Thyroid gland (tissue), 4 donors: Measurements from ENCODE around the gene SRSF3. TPM values are rescaled to one million over a fixed set of nuclear protein-coding genes. Genes with fewer than 3 reads are reported as not detected.
"Not testable (repeated sequence)": the region's sequence is repeated elsewhere in the genome, so short reads cannot be mapped to it uniquely, and the experiment has no call there.

Experiments used
- DNase-seq, 2 donors: peaks; one replicate each; pipeline ENCODE4 v3.0.0-alpha.2; 2019
- H3K27ac ChIP-seq, 3 donors: fragments of 200-600 bp; sonication (generic); 1 replicate in 2 of 3; 2 replicates in 1 of 3; pipeline ENCODE4 v1.5.1; 2016 to 2019; ENCODE audit warnings: mild to moderate bottlenecking in 1 of 3, moderate library complexity in 1 of 3
- H3K27me3 ChIP-seq: fragments of 200-600 bp; sonication (generic); one replicate; pipeline ENCODE4 v1.5.1; 2019
- H3K36me3 ChIP-seq, 2 donors: fragments of 200-600 bp; sonication (generic); one replicate each; pipeline ENCODE4 v1.5.1; 2016 to 2019
- H3K4me1 ChIP-seq, 2 donors: fragments of 200-600 bp; sonication (generic); one replicate each; pipeline ENCODE4 v1.5.1; 2017 to 2019
- H3K4me3 ChIP-seq, 3 donors: fragments of 200-600 bp; sonication (generic); replicated peaks in 1 of 3; 1 replicate in 2 of 3; 2 replicates in 1 of 3; pipeline ENCODE4 v1.5.1; 2016; ENCODE audit warnings: mild to moderate bottlenecking in 1 of 3
- H3K9me3 ChIP-seq: fragments of 200-600 bp; sonication (generic); one replicate; pipeline ENCODE4 v1.5.1; 2017
- POLR2A ChIP-seq, 2 donors: fragments of 450-650 bp; IDR thresholded peaks; one replicate each; pipeline ENCODE4 v1.6.1; 2017; ENCODE audit warnings: antibody characterized with exemption in 2 of 2, mild to moderate bottlenecking in 2 of 2, moderate library complexity in 1 of 2
- WGBS, 2 donors: methylation state at CpG; one replicate each; pipeline ENCODE4 v1.1.5; 2017; 5-methylcytosine and 5-hydroxymethylcytosine counted together
- intact Hi-C: fragments of 100-400 bp; cut with DNase I; formaldehyde crosslinking; loops from one replicate; pipeline ENCODE4 v1.15.1; 2023
- total RNA-seq, 4 donors: library from RNA; depleted of rRNA; stranded (reverse); fragments of >200 nt; gene quantifications; one replicate each; pipeline ENCODE4 v1.2.3, GENCODE V29; 2016
- TF ChIP-seq, protein P1 (sequence below), 6 experiments: fragments of 200-600 bp in 3 of 6; fragments of 450-650 bp in 3 of 6; sonication (generic) in 3 of 6; IDR thresholded peaks; one replicate each; pipeline ENCODE4 v1.5.1; 2016 to 2019; ENCODE audit warnings: antibody characterized with exemption in 6 of 6, mild to moderate bottlenecking in 2 of 6, inconsistent platforms in 1 of 6, moderate library complexity in 1 of 6

SRSF3 gene
- total RNA-seq, 4 donors from 2014 or later: 120 to 287 (median 144) TPM

DNA sequence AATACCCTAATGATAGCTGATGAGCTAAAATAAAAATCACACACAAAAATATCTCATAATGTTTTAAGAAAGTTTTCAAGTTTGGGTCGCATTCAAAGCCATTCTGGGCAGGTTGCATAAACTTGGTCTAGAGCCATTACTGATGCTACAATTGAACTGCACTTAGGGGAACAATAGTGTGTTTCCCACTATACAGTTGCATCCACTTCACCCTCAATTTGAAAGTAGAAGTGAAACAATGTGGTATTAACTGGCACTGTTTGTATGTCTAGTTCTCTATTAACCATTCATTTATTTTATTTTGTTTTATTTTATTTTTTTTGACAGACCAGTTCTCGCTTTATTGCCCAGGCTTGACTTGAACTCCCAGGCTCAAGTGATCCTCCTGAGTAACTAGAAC is 23.9 kb upstream of the SRSF3 start:
- Histone ChIP-seq H3K9me3 (no peaks in the 10 kb centered on the region), H3K36me3 (no peaks in the 10 kb centered on the region), H3K4me3 (no peak overlapping the region), H3K27me3 (no peaks in the 10 kb centered on the region), H3K4me1 (no peaks in the 10 kb centered on the region), H3K27ac (no peak overlapping the region)
- DNase-seq: no peak
- WGBS, 2 donors: 91 to 92% methylated on average over 2 of the region's 2 CpGs
- intact Hi-C loops: no loop called here
- TF ChIP-seq, protein P1, sequence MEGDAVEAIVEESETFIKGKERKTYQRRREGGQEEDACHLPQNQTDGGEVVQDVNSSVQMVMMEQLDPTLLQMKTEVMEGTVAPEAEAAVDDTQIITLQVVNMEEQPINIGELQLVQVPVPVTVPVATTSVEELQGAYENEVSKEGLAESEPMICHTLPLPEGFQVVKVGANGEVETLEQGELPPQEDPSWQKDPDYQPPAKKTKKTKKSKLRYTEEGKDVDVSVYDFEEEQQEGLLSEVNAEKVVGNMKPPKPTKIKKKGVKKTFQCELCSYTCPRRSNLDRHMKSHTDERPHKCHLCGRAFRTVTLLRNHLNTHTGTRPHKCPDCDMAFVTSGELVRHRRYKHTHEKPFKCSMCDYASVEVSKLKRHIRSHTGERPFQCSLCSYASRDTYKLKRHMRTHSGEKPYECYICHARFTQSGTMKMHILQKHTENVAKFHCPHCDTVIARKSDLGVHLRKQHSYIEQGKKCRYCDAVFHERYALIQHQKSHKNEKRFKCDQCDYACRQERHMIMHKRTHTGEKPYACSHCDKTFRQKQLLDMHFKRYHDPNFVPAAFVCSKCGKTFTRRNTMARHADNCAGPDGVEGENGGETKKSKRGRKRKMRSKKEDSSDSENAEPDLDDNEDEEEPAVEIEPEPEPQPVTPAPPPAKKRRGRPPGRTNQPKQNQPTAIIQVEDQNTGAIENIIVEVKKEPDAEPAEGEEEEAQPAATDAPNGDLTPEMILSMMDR (IDR thresholded peaks at IDR 0.05): no peak
- TF ChIP-seq POLR2A (IDR thresholded peaks at IDR 0.05): no peak

DNA sequence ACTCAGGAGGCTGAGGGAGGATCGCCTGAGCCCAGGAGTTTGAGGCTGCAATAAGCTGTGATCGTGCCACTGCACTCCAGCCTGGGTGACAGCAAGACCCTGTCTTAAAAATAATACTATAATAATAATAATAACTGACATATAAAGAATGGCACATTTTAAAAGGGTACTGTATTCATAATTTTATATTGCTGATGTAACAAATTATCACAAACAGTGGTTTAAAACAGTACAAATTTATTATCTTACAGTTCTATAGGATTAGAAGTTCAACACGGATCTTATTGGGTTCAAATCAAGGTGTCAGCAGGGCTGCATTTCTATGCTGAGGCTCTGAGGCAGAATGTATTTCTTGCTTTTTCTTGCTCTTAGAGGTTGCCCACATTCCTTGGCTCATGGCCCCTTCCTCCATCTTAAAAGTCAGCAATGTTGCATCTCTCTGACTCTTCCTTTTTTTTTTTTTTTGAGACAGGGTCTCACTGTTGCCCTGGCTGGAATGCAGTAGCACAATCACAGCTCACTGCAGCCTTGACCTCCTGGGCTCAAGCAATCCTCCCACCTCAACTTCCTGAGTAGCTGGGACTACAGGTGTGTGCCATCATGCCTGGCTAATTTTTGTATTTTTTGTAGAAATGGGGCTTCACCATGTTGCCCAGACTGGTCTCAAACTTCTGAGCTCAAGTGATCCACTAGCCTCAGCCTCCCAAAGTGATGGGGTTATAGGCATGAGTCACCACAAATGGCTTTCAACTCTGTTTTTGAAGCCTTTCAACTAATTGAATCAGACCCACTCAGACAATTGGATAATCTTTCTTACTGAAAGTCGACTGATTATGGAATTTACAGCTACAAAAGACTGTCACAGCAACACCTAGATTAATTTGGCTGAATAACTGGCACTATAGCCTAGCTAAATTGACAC is 22.8 kb upstream of the SRSF3 start:
- Histone ChIP-seq H3K4me3 (no peak overlapping the region), H3K27ac (no peak overlapping the region), H3K27me3 (no peaks in the 10 kb centered on the region), H3K4me1 (no peaks in the 10 kb centered on the region), H3K9me3 (no peaks in the 10 kb centered on the region), H3K36me3 (no peaks in the 10 kb centered on the region)
- intact Hi-C loops: no loop called here
- DNase-seq: no peak
- WGBS, 2 donors: 90 to 92% methylated on average over 4 of the region's 4 CpGs
- TF ChIP-seq, protein P1 (IDR thresholded peaks at IDR 0.05): no peak
- no peak for TF ChIP-seq POLR2A (IDR thresholded peaks at IDR 0.05)

DNA sequence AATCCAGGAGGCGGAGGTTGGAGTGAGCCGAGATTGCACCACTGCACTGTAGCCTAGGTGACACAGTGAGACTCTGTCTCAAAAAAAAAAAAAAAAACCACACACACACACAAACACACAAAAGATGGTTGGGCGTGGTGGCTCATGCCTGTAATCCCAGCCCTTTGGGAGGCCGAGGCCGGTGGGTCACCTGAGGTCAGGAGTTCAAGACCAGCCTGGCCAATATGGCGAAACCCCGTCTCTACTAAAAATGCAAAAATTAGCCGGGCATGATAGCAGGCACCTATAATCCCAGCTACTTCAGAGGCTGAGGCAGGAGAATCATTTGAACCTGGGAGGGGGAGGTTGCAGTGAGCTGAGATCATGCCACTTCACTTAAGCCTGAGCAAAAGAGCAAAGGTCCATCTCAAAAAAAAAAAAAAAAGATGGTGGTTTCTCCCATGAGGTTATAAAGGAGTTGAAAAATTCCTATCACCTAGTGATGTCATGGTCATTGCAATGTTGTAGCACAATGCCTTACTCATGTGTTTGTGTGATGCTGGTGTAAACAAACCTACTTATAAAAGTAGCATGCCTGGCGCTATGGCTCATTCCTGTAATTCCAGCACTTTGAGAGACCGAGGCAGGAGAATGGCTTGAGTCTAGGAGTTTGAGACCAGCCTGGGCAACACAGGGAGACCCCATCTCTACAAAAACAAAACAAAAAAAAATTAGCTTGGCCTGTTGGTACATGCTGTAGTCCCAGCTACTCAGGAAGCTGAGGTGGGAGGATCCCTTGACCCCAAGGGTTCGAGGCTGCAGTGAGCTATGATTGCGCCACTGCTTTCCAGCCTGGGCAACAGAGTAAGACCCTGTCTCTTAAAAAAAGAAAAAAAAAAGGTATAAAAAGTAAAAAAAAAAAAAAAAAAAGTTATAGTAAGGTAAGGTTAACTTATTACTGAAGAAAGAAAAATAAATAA is 21.5 kb upstream of the SRSF3 start:
- H3K4me3 ChIP-seq, DNase-seq, H3K4me1 ChIP-seq, H3K9me3 ChIP-seq, H3K27me3 ChIP-seq, intact Hi-C loops, H3K27ac ChIP-seq, H3K36me3 ChIP-seq: not testable (repeated sequence)
- WGBS, 2 donors: 93 to 96% methylated on average over 12 of the region's 12 CpGs

DNA sequence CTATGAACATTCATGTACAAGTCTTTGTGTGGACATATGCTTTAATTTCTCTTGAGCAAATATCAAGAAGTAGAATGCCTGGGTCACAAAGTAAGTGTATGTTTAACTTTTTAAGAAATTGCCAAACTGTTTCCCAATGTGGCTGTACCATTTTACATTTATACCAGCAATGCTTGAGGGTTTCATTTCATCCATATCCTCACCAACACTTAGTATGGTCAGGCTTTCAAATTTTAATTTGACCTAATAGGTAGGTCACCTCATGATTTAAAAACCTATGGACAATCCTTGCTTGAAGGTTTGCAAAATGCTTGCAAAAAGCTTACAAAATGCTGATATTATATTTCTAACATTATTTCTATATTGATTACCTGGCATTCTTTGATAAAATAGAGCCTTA is 19.5 kb upstream of the SRSF3 start:
- Histone ChIP-seq H3K9me3 (no peaks in the 10 kb centered on the region), H3K4me3 (no peak overlapping the region), H3K27ac (no peak overlapping the region), H3K36me3 (no peaks in the 10 kb centered on the region), H3K4me1 (peaks cover 4 to 24% of the 10 kb centered on the region in 2 donors), H3K27me3 (no peaks in the 10 kb centered on the region)
- TF ChIP-seq, protein P1 (IDR thresholded peaks at IDR 0.05): no peak
- TF ChIP-seq POLR2A (IDR thresholded peaks at IDR 0.05): no peak
- no peak for DNase-seq
- intact Hi-C loops: no loop called here

DNA sequence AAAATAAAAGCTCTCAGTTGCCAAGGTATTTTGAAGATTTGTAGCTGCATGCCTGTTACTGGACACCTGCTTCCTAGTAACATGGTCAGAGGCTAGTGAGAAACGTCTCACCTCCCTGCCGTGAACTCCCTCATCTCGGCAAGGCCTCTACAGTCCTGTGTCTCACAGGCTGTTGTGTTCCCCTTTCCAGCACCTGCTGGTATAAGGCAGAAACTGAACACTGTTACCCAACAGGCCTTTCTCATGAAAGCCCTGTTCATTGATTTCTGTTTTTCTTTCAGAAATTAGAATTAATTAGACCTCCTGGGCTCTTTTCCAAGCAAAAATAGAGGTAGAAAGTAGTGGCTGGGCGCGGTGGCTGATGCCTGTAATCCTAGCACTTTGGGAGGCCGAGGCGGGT is 17.6 kb upstream of the SRSF3 start:
- Histone ChIP-seq H3K27me3 (no peaks in the 10 kb centered on the region), H3K36me3 (no peaks in the 10 kb centered on the region), H3K4me1 (peaks cover 4 to 28% of the 10 kb centered on the region in 2 donors), H3K4me3 (no peak overlapping the region), H3K9me3 (no peaks in the 10 kb centered on the region), H3K27ac (peak overlapping the region in 2 of 3 donors; percentile 21 to 33)
- intact Hi-C loops: no loop called here
- DNase-seq: no peak
- 91 to 96% methylated on average over 7 of the region's 7 CpGs for WGBS, 2 donors
- TF ChIP-seq POLR2A (IDR thresholded peaks at IDR 0.05): no peak
- TF ChIP-seq, protein P1 (IDR thresholded peaks at IDR 0.05): no peak
